CD4-positive, alpha-beta T cell treated with Interleukin-1 beta for 1 hour (primary cell): ENCODE results near the gene INAFM2.

Experiments
- DNase-seq, 2 donors: peaks; one replicate each; pipeline ENCODE4 v3.0.0-alpha.2; 2020 to 2022

The INAFM2 gene

DNA sequence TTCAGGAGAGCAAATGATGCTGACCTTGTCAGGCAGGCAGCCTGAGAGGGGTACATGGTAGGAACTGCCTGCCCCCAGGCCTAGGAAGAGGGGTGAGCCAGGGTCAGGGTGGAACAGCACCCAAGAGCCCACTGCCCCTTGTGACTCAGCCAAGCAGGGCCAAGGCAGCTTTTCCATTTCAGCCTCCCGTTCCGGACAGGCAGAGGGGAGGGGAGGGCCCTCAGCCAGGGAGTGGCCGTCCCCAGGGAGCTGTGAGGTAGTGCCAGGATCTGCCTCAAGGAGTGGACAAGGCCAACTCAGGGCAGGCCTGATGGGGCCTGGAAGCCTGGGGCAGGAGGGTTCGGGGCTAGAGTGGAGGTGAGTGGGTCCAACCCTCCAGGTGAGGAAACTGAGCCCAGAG is 35.5 kb upstream of the INAFM2 start:
- DNase-seq, result no peak

DNA sequence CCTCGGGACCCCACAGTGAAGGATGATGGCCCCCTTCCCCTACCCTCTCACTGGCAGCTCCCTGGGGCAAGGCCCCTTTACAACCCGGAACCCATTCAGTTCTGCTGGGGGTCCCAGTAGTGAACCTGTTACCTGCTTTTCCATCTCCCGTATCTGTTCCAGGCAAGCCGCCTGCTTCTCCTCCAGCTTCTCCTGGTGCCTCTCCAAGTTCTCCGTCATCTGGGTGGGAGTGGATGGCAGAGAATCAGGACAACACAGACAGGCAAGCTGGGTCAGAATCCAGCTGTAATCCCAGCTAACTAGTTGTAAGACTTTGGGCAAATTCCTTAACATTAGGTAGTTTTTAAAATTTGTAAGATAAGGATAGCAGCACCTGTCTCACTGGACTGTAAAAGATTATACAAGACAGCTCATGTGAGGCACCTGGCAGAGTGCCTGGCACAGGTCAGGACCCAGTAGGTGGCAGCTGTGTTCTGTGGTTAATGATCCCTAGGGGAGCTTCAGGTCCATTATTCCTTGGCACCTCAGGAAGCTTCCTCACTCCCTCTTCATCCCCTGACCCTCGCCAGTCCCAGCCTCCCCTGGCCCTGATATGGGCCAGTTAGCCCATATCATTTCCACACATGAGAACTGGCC is 34.2 kb upstream of the INAFM2 start:
- no peak for DNase-seq

DNA sequence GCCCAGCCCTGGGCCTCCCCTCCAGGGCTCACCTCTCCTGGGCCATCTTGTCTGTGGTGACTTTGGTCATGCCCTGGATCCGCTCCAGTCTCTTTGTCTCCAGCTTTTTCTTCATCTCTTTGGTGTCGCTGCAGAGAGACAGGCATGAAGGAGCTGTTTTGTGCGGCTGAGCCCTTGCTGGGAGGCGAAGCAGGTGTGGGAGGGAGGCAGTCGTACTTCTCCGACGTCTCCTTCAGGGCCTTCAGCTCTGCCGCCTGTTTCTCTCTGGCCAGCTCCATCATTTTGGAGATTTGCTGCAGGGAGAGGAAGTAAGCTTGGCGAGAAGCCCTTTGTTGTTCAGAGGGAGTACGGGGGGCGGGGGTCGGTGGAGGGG is 33.0 kb upstream of the INAFM2 start:
- no peak for DNase-seq

DNA sequence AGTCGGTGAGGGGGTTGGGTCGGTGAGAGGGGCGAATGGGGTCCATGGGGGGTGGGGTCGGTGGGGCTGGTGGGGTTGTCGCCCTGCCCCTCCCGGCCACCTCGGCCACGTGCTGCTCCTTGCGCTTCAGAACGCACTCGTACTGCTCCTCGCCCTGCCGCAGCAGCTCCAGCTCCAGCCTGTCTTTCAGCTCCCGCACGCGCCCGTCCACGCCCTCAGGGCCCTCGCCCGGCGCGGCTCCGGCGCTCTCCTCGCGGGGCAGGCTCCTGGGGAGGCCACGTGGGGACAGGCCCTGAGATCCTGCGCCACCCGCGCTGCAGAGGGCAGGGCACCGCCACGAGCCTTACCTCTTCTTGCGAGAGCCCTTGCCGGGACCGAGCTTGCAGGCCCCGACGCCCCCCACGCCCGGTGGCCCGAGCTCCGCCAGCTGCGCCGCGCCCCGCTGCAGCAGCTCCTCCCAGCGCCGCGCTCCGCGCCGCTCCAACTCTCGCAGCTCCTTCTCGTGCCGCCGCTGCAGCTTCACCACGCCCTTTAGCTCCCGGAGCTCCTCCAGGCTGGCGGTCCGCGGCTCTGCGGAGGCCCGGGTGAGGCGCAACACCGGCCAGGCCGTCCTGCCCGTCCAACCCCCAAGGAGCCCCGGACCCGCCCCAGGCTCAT is 32.4 kb upstream of the INAFM2 start:
- DNase-seq, result no peak

DNA sequence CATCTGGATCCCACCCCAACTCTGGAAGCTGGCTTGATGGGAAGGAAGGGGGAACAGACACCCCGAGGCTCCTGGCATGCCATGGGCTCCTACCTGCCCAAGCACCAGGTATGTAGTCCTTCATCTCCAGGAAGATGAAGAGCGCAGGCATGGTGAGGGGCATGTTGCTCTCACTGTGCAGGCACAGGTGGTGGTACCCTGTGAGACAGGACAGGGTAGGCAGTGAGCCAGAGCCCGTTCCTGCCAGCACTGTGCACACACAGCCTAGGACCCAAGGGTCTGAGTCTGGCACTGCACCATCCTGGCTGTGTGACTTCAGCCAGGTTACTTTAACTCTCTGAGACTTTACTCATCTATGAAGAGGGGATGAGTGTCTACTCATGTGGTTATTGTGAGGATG is 31.2 kb upstream of the INAFM2 start:
- DNase-seq, result no peak

DNA sequence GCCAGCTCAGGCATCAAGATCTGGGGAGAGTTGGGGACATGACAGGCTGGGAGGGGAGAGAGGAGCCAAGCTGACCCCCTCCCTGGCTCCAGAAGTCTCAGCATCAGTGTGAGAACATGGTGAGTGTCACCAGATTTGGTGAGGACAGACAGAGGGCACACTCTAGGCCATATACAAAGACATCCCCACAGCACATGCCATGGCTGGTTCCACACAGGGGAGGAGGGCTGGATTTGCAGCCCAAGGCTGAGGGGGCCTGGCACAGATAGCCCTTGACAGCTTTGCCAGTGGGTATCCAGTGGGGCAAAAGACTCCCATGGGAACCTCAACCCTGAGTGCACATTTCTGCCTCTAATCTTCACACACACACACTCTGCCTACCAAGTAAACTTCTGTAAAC is 30.5 kb upstream of the INAFM2 start:
- no peak for DNase-seq

DNA sequence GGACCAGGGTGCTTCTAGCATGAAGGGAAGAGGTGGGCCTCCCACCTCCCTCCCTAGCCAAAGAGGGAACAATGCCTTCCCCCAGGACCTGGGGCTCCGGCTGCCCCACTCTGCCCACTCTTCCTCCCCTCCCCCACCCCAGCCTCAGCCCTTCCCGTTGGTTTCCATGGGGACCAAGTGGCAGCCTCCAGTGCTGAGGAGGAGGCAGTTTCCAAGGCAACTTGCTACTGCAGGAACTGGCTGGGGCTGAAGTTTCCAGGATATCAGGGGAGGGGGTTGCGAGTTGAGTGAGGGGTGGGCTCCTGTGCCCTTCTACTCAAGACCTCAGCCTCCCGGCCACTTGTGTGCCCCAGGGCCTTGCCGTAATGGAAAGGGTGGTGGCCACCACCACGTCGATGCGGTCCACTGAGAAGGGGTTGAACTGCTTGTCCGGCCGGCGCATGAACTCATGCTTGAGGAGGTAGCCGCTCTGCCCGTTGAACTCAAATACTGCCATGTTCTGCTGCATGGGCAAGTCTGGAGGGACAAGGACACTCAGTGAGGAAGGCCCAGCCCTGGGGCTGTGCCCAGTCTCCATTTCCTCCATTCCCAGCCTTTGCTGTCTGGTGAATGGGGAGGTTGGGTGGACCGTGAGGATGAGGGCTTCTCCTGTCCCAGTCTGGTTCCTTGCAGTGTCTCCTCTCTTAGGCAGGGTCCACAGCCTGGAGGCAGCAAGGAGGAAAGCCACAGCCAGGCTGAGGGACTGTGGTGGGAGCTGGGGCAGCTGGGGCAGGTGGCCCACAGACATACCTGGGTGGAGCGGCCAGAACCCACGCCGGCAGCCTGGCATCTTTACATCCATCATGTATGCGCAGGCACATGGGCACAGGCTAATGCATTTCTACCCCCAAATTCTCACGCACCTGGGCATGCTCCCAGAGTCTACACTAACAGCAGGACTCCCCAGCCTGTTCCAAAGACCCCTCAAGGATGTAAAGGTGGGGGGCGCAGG is 29.3 kb upstream of the INAFM2 start:
- no peak for DNase-seq

DNA sequence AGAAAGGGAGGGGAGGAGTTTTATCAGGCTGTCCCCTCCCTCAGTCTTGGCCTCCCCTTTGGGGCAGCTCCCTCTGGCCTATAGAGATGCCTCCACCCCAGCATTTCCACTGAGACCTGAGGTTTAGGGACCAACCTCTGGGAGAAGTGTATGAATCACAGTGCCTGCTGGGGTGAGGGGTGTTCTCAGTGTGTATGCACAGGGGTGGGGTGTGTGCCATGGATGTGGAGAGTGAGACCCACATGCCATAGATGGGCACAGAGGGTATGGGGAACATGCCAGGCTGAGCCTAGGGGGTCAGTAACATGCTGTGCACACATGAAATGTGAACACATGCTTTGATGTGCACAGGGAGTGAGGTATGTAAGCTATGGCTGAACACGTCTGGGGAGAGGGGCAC is 28.2 kb upstream of the INAFM2 start:
- no peak for DNase-seq

DNA sequence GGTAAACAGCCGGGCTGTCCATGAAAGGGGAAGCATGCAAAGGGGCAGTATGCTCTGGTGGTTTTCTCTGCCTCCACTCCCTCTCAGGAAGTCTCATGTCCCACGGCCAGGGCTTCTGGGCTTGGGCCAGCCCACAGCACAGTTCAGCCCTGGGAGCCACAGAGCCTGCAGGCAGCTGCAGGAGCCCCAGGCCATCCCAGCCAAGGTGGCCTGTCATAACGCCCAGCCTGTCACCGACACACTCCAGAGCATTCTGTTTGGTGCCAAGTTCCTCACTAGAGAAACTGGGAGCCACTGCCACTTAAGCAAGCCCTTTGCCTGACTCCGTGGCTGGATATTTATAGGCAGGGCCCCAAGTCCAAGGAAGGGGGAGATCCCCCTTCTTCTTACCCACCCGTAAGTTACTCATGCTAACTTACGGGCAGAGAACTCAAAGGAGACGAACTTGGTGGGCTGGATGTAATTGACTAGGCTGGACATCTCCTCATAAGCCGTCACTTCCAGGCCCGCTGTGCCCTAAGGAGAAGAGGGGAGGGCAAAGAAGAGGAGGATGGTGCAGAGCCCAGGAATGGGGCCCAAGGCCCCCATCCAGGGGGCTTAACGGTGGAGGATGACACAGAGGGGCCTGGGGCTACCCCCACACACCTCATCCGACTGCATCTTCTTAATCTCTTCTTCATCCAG is 27.5 kb upstream of the INAFM2 start:
- no peak for DNase-seq

DNA sequence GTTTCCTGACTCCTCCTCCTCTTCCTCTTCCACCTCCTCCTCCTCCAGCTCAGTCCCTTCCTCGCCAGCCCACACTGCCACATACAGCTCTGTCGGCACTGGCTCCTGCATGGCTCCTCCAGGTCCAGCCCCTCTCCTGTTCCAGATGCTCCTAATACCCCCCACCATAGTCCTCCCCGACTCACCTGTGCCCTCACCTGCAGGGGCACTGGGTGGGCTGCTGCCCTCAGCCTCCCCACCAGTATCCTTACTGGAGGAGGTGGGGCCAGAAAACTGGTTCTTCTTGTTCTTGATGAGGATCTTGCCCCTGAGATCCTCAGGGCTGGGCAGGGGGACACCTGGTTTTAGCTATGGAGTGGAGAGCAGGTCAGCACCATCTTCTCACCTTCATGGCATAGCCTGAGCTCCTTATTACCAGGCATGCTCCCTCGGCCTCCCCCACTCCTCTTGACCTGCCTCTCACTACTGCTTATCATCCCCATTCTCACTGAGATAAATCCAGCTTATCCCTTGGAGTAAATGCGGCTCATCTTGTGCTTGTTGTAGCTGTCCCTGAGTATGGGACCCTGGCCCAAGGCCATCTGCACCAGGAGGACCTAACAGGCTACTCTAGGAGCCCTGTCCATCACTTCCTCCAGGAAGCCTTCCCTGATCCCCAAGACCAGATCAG is 26.8 kb upstream of the INAFM2 start:
- DNase-seq, result no peak

DNA sequence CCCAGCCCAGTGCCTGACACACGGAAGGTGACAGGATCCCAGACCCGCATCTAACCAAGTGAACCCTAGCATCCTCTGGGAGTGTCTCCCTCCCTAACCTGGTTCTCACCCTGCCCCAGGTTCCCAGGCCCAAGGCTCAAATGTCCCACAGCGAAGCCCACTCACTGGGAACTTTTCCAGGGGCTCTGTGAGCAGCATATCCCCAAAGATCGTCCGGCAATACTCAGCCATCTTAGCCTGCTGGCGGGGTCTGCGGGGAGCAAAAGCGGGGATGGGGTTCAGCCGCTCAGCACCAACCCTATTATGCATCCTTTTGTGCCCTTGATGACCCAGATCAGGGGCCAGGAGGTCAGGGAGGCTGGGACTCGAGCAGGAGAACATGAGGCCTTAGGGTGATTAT is 26.1 kb upstream of the INAFM2 start:
- DNase-seq, result no peak

DNA sequence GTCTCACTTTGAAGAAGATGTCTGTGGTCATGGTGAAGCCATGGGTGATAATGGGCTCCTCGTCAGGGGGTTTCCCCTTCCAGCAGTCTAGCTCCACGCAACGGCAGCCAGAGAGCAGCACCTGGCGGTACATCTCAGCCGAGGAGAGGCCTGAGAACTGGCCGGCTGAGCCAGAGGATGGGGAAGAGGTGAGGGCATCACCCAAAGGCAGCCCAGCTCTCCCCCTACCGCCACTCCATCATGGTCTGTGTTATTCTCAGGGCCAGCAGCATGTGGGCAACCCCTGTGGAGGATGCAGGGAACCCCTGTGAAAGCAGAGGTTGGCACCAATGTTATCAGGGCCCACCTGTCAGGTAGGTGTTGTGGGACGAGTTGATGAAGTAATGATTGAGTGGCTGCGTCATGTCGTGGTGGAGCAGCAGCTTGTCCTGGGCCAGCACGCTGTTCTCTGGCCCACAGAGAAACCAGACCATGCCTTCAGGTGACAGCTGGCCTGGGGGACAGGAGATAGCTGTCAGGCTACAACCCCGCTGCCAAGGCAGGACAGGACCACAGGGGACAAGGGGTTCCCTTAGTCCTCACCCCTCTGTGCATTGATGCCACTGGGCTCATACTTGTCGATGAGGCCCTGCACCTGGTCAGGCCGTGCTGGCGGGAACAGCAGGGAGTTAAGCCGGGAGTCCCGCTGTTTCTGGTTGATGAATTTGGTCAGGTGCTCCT is 25.1 kb upstream of the INAFM2 start:
- DNase-seq, result no peak

DNA sequence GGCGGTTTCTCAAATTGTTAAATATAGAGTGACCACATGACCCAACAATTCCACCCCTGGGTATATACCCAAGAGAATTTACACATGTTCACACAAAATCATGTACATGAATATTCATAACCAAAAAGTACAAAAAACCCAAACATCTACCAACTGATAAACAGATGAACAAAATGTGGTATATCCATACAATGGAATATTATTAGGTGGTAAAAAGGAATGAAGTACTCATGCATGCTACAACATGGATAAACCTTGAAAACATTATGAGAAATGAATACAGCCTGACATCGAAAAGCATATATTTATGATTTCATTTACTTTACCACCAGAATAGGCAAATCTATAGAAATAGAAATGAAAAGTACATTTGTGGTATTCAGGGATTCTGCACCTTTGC is 23.1 kb upstream of the INAFM2 start:
- no peak for DNase-seq

DNA sequence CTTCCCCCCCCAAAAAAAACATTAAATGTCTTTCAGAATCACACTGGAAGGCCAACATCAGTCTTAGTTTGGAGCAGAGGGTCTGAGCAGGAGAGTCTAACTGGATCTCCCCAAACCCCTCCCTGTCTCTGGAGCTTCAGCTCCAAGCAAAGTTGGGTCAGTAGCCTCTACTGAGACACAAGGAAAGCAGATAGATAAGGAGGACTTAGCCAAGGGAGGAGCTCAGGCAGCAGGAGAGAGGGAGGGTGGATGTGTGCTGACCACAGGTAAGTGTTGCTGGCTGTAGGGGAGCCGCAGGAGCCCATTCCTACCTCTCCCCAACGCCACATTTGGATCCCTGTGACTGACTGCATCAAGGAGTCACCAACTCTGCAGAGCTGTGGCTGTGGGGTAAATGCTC is 22.7 kb upstream of the INAFM2 start:
- DNase-seq, result no peak

DNA sequence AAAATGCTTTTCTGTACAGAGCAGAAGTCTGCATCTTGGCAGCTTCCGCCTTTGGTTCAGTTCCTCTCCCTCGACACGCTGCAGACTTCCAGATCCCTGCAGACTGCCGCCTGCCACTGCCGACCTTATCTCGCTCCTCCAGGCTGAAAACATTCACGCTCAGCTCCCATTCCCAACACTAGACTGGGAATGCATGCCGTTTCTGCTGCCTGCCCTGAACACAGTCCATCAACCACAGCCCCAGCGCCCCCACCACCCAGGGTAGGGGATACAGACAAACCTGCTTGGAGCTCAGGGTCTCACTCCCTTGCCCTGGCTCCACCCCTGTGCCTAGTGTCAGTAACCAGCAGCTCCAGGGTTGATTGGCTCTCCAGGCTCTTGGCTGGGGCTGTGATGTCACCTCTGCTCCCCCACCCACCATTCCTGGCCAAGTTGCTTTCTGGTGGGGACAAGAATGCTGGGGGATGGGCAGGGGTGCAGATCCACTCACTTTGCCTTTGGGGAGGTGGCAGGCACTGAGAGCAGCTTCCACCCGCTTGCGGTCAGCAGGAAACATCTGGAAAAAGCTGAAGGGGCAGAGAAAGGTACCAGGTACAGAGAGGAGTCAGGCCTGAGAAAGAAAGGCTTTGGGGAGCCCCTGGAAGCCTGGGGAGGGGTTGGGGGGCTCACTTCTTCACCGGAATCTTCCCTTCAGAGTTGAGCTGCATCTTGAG is 21.9 kb upstream of the INAFM2 start:
- no peak for DNase-seq

DNA sequence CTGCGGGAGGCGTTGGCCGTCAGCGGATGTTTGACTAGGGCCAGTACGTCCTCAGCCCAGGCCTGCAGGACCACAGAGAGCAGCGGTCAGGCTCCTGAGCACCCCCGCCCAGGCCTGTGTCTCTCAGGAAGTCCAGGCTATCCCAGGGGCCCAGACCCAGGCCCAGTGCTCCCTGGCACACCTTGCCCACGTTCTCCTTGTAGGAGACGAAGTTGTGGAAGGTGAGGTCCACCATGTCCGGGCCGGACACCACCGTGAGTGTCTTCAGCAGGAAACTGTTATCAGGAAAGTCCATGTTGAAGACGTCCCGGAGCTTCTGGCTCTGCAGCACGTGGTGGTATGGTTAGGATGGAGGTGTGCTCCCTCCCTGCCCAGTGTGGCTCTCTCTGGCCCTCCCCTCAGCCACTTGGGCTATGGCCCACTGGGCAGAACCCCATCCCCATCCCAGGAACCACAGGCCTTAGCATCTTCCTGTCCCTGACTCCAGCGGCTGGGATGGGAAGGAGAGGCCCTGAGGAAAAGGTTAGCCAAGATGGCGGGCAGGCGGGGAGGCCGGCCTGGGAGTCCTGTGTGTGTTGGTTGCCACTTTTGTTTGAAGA is 21.1 kb upstream of the INAFM2 start:
- no peak for DNase-seq

DNA sequence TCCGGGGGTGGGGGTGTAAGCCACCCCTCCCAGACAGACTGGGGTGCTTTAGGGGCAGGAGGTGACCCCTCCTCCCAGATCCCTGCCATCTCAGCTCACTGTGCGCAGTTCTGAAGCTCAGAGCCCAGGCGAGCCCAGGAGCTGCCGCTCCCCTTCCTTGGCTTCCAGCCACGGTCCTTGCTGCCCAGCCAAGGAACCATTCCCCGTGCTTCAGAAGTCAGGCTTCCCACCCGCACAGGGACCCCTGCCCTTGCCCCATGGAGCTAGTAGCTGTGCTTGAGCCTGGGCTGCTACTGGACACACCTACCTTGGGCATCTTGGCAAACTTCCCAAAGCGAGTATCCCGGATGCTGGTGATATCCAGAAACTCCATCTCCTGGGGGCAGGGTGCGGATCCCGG is 20.5 kb upstream of the INAFM2 start:
- no peak for DNase-seq

DNA sequence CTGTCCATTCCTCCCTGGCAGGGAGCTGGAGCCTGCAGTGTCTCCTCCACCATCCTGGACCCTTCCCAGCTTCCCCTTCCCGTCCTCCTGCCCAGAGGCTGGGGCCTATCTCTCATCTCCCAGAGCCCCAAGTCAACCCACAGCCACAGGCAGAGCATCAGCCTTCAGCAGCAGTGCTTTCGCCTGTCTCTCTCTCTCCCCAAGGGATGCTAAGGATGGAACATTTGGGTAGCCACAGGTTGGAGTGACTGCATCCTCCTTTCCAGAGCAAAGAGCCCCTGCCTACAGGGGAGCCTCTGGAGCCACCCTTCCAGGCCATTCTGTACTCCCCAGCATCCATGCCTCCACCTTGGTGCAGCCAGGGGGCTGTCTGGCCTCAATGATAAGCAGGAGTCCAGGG is 19.9 kb upstream of the INAFM2 start:
- no peak for DNase-seq

DNA sequence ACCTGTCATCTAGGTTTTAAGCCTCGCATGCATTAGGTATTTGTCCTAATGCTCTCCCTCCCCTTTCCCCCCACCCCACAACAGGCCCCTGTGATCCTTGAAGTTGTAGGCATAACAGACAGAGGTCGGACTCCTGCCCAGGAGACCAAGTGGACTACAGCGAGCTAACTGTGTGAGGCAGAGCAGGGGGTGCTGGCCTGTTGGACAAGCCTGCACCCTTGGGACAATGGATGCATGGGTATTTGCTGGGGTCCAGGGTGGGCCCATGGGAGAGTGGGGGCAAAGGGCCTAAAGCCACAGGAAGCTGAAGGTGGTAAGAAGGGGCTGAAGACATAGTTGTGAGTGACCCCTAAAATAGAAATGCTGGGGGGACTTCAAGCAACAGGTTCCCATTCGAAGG is 18.2 kb upstream of the INAFM2 start:
- no peak for DNase-seq

DNA sequence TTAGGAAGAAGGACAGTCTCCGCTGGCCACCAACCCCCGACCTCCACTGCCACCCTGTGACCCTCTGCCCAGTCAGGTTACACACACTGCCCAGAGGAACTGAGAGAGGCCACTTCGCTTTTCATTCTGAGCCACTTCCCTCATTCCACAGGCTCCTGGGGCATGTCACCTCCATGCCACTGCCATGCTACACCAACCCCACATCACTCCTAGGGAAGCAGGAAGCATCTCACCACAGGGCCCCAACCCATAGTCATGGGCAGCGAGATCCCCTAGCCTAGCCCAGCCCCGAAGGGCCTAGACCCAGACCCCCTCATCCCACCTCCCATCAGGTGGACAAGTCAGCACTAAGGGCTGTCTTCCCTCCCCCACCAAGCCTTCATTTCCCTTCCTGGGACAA is 17.1 kb upstream of the INAFM2 start:
- DNase-seq, result peak in 1 of 2 donors; percentile 9

DNA sequence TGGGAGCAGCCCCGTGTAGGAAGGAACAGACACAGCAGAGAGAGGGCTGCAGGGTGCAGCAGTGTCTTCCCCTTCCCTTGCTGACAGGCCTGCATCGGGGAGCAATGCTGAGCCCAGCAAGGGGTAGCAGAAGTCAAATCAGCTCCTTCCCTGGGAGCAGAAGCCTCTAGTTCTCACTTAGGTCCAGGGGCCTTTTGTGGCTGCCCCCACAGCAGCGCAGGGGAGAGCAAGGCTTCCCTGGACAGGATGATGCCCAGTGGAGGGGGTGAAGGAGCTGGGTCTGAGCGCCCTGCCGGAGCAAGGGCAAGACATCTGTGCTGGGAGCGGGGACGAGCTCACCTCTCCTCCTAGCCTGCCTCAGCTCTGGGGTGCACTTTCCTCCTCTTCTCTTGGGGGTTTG is 16.6 kb upstream of the INAFM2 start:
- DNase-seq, result no peak
